Spleen (tissue), 11 donors: ENCODE measurements around the gene SMG7. TPM values are rescaled to one million over a fixed set of nuclear protein-coding genes. Genes with fewer than 3 reads are reported as not detected.

Experiments used
- DNase-seq: peaks from one replicate; pipeline ENCODE4 v3.0.0-alpha.2; 2020
- H3K27ac ChIP-seq, 8 donors: fragments of 200-600 bp; sonication (generic) in 7 of 8; 1 replicate in 4 of 8; 2 replicates in 4 of 8; pipeline versions ENCODE4 v1.5.0 to v1.8.0; 2016 to 2021; ENCODE audit warnings: inconsistent platforms in 4 of 8, mild to moderate bottlenecking in 4 of 8, moderate library complexity in 1 of 8
- H3K27me3 ChIP-seq, 7 donors: fragments of 200-600 bp; sonication (generic) in 6 of 7; replicated peaks in 1 of 7; 1 replicate in 4 of 7; 2 replicates in 3 of 7; pipeline versions ENCODE4 v1.5.0 to v1.8.0; 2016 to 2021; ENCODE audit warnings: inconsistent platforms in 3 of 7, mild to moderate bottlenecking in 1 of 7
- H3K36me3 ChIP-seq, 6 donors: fragments of 200-600 bp; sonication (generic) in 5 of 6; 1 replicate in 4 of 6; 2 replicates in 2 of 6; pipeline versions ENCODE4 v1.5.0 to v1.8.0; 2016 to 2021; ENCODE audit warnings: inconsistent platforms in 2 of 6
- H3K4me1 ChIP-seq, 6 donors: fragments of 200-600 bp; sonication (generic) in 5 of 6; 1 replicate in 3 of 6; 2 replicates in 3 of 6; pipeline versions ENCODE4 v1.5.0 to v1.8.0; 2016 to 2021; ENCODE audit warnings: inconsistent platforms in 3 of 6
- H3K4me3 ChIP-seq, 8 donors: fragments of 200-600 bp; sonication (generic) in 7 of 8; 1 replicate in 4 of 8; 2 replicates in 4 of 8; pipeline versions ENCODE4 v1.5.0 to v1.8.0; 2016 to 2021; ENCODE audit warnings: inconsistent platforms in 4 of 8, mild to moderate bottlenecking in 4 of 8, moderate library complexity in 2 of 8
- H3K9me3 ChIP-seq, 8 donors: fragments of 200-600 bp; sonication (generic) in 7 of 8; 1 replicate in 4 of 8; 2 replicates in 4 of 8; pipeline versions ENCODE4 v1.5.0 to v1.8.0; 2016 to 2021; ENCODE audit warnings: inconsistent platforms in 4 of 8
- CTCF ChIP-seq, 11 experiments: fragments of 200-600 bp in 7 of 11; fragments of 450-650 bp in 4 of 11; sonication (generic) in 4 of 11; IDR thresholded peaks in 8 of 11; conservative IDR thresholded peaks in 3 of 11; 1 replicate in 7 of 11; 2 replicates in 4 of 11; pipeline versions ENCODE4 v1.4.0 to v1.8.0; 2016 to 2021; ENCODE audit warnings: antibody characterized with exemption in 11 of 11, inconsistent platforms in 4 of 11, mild to moderate bottlenecking in 1 of 11
- POLR2A ChIP-seq, 3 donors: fragments of 450-650 bp; IDR thresholded peaks; one replicate each; pipeline ENCODE4 v1.5.1; 2017; ENCODE audit warnings: antibody characterized with exemption in 3 of 3, mild to moderate bottlenecking in 1 of 3
- POLR2AphosphoS5 ChIP-seq, 3 donors: sonication (generic); formaldehyde crosslinking; IDR thresholded peaks; one replicate each; pipeline ENCODE4 v1.5.1; 2017; ENCODE audit warnings: antibody characterized with exemption in 3 of 3
- WGBS, 5 donors: extraction: QIAGEN DNeasy Blood & Tissue Kit in 3 of 5; methylation state at CpG; one replicate each; pipeline versions ENCODE4 v1.1.5 to v1.1.7; 2013 to 2018; 5-methylcytosine and 5-hydroxymethylcytosine counted together
- intact Hi-C: fragments of 100-400 bp; cut with DNase I; formaldehyde crosslinking; loops from one replicate; pipeline ENCODE4 v1.15.0; 2023; ENCODE audit warnings: low total_unique reads
- polyA plus RNA-seq, 3 donors: library from polyadenylated mRNA; stranded (reverse); fragments of 200-250 nt; gene quantifications; one replicate each; pipeline ENCODE4 v1.2.1, GENCODE V29; 2013
- total RNA-seq, 7 donors: library from RNA; depleted of rRNA in 3 of 7; stranded (reverse); fragments of >200 nt in 3 of 7; fragmentation: NEBNext Ultra II Directional in 4 of 7; extraction: Animal tissue kit (Norgen Biotek cat#: 25700) in 4 of 7; gene quantifications; one replicate each; pipeline versions ENCODE4 v1.1.0 to v1.2.1, GENCODE V29; 2016 to 2021
- donor health status: healthy with polysubstance abuse.
- donor health status: DM: no; HTN: no; CAD: no; lungs with moderate emphysema.
- donor health status: DM: no; HTN: no; CAD: no.
- donor health status: Bipolar disorder and iron deficiency.
- donor health status: healthy.
- donor health status: DM: no; HTN: no; CAD: no.
- donor health status: DM: yes; HTN: yes; CAD: no.

SMG7 gene
- total and polyA plus RNA-seq, 10 donors: 14.1 to 116 (median 53.5) TPM

GRCh38 chr1:183466781-183467180 lies 5.5 kb upstream of the SMG7 start:
- Histone ChIP-seq H3K4me1 (peaks cover 0 to 28% (median 8%) of the 10 kb centered on the region in 6 donors), H3K27me3 (peaks cover 0 to 6% (median 0%) of the 10 kb centered on the region in 7 donors), H3K4me3 (no peak overlapping the region), H3K36me3 (no peaks in the 10 kb centered on the region), H3K27ac (peak overlapping the region in 1 of 8 donors; percentile 26), H3K9me3 (no peaks in the 10 kb centered on the region)
- intact Hi-C loops: no loop called here
- 41 to 58% (median 44%) methylated on average over 2 of the region's 2 CpGs for WGBS, 5 donors
- TF ChIP-seq CTCF (IDR thresholded peaks at IDR 0.05 in 8 of 11, conservative IDR thresholded peaks at IDR 0.05 in 3 of 11) (no peak), POLR2AphosphoS5 (IDR thresholded peaks at IDR 0.05) (no peak), POLR2A (IDR thresholded peaks at IDR 0.05) (no peak)
- DNase-seq: no peak

- no peaks in the 10 kb centered on the region for H3K9me3 ChIP-seq
- TF ChIP-seq CTCF (IDR thresholded peaks at IDR 0.05 in 8 of 11, conservative IDR thresholded peaks at IDR 0.05 in 3 of 11): no peak
- TF ChIP-seq POLR2A (IDR thresholded peaks at IDR 0.05): no peak
- no peak for TF ChIP-seq POLR2AphosphoS5 (IDR thresholded peaks at IDR 0.05)
- no peak overlapping the region for H3K4me3 ChIP-seq
- WGBS, 5 donors: 76 to 87% (median 81%) methylated on average over 1 of the region's 1 CpG
- no peaks in the 10 kb centered on the region for H3K36me3 ChIP-seq
- no peak overlapping the region for H3K27ac ChIP-seq
- H3K4me1 ChIP-seq: peaks cover 0 to 19% (median 5%) of the 10 kb centered on the region in 6 donors
- no peak for DNase-seq
- intact Hi-C loops: no loop called here
- H3K27me3 ChIP-seq: peaks cover 0 to 5% (median 0%) of the 10 kb centered on the region in 7 donors
Measured at GRCh38 chr1:183467687-183468086, 4.6 kb upstream of the SMG7 start.

GRCh38 chr1:183470147-183470960 lies 1.9 kb upstream of the SMG7 start:
- Histone ChIP-seq H3K36me3 (no peaks in the 10 kb centered on the region), H3K27ac (peak overlapping the region; percentile 93 to 98 (median 96)), H3K4me3 (peak overlapping the region; percentile 65 to 99 (median 94)), H3K4me1 (peaks cover 17 to 43% (median 30%) of the 10 kb centered on the region in 6 donors), H3K9me3 (no peaks in the 10 kb centered on the region), H3K27me3 (no peaks in the 10 kb centered on the region)
- peak; percentile 98 for DNase-seq
- TF ChIP-seq CTCF (IDR thresholded peaks at IDR 0.05 in 8 of 11, conservative IDR thresholded peaks at IDR 0.05 in 3 of 11) (peak in 10 of 11 experiments; percentile 33 to 71 (median 58)), POLR2A (IDR thresholded peaks at IDR 0.05) (no peak), POLR2AphosphoS5 (IDR thresholded peaks at IDR 0.05) (peak; percentile 87 to 88 (median 87))
- intact Hi-C loops: loop anchor here (5.0 kb wide), 1 partner anchor 167 kb away; the partner anchor contains the start of gene ARPC5
- 1% methylated on average over 26 of the region's 26 CpGs for WGBS, 5 donors
